ENCODE results near the gene ARMC3.

ARMC3 gene

DNA sequence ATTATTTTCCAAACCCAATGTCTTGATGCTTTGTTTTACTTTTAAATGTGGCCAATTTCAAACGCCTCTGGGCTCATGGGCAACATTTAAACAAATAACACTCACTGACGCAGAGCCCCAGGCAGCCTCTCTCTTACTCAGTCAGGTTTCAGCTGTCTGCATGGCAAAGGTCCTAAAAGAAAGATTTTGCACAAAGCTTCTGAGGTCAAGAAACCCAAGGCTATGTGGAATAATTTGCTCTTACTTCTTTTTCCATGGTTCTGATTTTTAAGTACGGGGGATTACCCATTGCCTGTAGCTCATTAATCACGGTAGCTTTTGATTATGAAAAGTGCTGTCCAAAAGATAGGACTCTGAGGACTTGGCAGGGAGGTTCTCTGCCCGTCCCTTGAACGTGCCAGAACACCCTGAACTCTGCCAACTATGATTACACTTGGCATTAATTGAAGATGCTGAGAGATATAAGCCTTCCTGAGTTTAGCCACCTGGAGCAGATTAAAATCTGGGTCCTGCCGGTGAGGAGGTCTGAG lies 153.4 kb downstream of the ARMC3 start:
- DNase-seq: no peak

GRCh38 chr10:23081891-23082290 lies 154.0 kb downstream of the ARMC3 start:
- no peak for DNase-seq

Data from SHP77 treated with DMSO at 0.1 percent for 48 hours (cell line).